Effector CD4-positive, alpha-beta T cell (primary cell): Measurements from ENCODE around the gene ETV6.

Experiments
- DNase-seq: peaks from one replicate; pipeline ENCODE4 v3.0.0-alpha.2; 2020

ETV6 gene

GRCh38 chr12:11722578-11723138 lies 73.2 kb downstream of the ETV6 start:
- DNase-seq: no peak

- DNase-seq: no peak
These were observed 74.5 kb downstream of the ETV6 start for GRCh38 chr12:11723993-11724392.

- DNase-seq: no peak
These were observed 75.4 kb downstream of the ETV6 start for GRCh38 chr12:11724888-11725311.

GRCh38 chr12:11725686-11726085 lies 76.2 kb downstream of the ETV6 start:
- no peak for DNase-seq

DNA sequence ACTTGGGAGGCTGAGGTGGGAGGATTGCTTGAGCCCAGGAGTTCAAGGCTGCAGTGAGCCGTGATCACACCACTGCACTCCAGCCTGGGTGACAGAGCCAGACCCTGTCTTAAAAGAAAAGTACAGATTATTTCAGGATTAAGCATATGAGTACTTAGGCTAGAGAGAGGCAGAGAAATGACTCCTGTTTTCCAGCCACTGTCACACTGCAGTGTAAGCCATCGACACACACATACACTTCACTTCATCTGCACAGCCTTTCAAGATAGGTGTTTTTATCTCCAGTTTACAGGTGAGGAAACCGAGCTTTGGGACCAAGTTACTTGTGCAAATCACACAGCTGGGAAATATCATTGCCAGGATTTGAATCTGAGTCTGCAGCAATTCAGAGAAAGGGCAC lies 77.2 kb downstream of the ETV6 start:
- no peak for DNase-seq

GRCh38 chr12:11727133-11727664 lies 77.7 kb downstream of the ETV6 start:
- DNase-seq: peak; percentile 14

- no peak for DNase-seq
These were observed 78.8 kb downstream of the ETV6 start for GRCh38 chr12:11728154-11728755.

DNA sequence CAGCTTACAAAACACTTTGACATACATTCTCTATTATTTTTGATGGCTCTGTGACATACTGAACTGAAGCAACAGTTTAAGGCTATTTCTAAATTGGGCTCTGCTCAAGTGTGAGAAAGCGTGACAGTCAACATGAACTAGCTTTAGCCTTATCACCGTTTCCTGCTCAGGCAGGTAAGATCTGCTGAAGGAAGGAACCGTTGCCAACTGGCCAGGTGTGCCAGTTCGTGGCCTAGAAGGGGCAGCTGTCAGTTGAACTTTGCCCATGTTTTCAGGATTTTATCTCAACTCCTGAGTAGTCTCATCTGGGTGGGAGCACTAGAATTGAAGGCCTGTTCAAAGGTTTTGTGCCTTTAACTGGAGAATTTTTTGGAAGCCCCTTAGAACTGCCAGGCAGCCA lies 79.5 kb downstream of the ETV6 start:
- DNase-seq: no peak

DNA sequence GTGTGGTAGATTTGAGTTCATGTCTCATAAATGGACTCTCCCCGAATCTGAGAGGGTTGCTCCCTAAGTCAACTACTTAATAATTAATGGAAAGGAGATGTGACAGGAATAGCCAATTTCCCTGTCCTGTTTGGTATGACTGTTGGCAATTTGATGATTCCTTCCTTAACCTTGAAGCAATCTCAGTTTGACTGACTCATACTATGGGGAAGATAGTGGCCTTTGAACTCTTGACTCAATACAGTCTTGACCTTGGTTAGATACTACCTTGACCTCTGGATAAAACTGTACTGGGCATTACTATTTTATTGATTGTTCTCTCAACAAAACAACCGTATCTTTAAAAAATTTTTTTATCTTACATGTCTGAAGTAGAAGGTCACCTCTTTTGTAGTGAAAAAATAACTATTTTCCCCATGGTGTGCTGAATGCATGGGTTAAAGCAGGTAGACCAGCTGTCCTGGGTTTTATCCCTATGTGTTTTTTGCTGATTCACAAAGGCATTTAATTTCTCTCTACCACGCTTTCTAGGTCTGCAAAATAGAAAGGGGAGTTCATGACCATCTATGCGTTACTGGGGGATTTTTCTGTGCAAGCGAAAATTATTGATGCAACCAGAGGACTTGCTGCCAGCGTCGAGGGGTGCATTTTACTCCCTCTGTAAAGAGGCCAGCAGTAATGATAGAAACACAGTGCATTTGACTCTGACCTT lies 80.1 kb downstream of the ETV6 start:
- no peak for DNase-seq

DNA sequence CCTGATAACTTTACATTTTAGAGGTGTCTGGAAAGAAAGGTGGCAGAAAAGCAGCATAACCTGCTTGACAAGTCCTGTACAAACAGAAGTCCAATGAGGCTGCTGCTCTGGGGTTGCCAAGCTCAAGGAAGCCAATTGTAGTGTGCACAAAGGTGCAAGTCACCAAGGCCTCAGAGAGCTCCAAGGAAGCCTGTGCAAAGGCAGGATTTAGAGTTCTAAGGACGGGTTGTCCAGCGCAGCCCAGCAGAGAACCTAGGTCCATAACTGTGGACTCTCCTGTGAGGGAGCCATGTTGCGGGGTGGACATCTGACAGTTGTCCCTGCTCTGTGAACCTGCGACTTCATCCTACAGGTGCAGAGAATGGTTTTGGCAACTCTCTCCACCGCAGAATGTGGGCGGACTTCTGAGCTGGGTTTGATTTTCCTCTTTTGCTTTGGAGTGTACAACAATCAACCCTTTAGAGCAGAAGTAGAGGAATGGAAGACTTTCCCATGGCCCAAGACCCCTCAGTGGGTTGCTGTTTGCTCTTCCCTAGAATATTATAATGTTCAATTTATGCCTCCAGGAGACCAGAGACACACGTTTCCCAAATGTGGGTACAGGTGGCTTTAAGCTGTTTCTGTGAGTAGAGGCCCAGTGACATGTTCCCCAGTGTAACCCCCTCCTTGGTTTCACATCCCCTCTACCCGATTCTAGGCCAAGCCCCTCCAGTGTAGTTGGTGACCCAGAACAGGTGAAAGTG lies 81.0 kb downstream of the ETV6 start:
- DNase-seq: no peak

- no peak for DNase-seq
These were observed 81.5 kb downstream of the ETV6 start for GRCh38 chr12:11731042-11731357.

GRCh38 chr12:11731455-11731854 lies 82.0 kb downstream of the ETV6 start:
- DNase-seq: no peak

DNA sequence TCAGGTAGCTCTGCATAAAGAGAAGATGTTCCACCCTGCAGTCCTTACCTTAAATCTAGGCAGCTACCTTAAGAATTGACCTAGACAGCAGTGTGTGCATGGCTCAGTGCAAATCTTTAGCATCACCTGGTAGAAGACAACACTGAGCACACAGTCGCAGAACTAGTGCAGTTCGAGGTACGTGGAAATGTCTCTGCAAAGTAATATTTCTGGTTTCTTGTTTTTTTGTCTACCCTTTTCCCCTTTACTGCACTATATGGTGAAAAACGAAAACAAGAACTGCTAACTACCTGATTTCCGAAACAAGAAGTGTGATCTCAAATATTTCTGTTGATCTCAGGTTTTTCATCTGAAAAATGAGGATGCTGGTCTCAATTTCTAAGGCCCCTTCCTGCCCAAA lies 82.5 kb downstream of the ETV6 start:
- DNase-seq: no peak

DNA sequence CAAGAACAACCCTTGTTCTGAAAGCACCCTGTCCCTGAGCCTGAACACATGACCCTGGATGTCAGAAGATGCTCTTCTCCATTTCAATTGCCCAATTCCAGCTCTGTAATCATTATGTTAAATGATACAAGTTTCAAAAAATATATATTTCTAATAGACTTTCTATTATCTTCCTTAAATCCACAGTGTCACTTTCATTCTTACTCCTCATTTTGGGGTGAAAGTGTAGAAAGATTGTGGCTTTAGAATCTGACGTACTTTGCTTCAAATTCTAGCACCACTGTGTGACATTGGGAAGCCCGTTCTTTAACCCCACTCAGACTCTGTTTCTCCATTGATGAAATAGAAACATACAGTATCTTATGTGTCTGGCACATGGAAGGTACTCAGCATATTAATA lies 83.2 kb downstream of the ETV6 start:
- DNase-seq: no peak

DNA sequence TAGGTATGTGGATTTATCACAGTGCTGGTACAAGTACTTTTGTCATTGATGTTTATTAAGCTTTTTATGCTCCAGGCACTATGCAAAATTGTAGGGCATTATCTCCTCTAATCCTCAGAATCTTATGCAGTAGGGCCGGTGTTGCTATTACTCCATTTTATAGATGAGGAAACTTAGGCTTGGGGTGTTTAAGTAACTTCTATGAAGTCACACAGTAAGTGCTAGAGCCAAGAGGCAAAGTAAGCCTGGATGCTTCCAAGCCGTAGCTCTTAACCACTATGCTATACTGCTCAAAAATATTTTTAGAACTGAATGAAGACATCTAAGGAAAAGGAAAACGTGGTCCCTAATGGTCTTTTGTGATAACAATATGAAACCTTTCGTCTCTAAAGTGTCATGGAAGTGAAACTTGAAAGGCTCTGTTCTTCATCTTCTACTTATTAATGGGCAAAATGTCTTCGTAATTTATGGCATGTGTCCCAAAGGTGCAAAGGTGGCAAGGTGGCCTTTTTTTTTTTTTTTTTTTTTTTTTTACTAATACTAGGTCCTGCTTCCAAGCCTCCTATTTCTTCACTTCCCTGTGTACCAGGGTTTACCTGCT lies 85.2 kb downstream of the ETV6 start:
- DNase-seq: no peak

- DNase-seq: no peak
These were observed 89.0 kb downstream of the ETV6 start for GRCh38 chr12:11738450-11738849.

DNA sequence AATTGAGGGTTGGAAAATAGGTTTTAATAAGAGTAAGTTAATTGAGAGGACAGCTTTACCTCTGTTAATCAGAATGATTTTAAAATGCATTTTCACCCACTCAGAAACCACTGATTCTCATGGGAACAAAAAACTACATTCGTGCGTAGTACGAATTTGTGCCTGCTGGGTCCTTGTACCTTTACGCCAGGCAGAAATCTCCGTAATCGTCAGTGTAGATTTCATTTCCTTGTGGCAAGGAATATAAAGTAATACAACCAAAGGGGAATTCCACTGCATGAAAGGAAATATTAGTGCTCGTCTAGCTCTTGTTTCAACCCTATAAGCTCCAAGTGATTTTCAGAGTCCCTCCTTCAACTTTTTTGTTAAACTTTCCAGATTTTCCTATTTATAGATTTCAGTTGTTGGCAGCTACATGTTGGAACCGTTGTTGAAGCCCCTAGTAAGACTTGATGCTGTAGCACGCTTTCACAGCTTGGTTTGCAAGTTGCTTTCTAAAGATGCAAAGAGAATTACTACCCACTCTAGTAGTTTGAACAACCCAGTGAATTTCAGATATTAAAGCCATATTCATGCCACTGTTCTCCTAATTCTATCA lies 90.6 kb downstream of the ETV6 start:
- DNase-seq: no peak

GRCh38 chr12:11741434-11742092 lies 92.1 kb downstream of the ETV6 start:
- no peak for DNase-seq

DNA sequence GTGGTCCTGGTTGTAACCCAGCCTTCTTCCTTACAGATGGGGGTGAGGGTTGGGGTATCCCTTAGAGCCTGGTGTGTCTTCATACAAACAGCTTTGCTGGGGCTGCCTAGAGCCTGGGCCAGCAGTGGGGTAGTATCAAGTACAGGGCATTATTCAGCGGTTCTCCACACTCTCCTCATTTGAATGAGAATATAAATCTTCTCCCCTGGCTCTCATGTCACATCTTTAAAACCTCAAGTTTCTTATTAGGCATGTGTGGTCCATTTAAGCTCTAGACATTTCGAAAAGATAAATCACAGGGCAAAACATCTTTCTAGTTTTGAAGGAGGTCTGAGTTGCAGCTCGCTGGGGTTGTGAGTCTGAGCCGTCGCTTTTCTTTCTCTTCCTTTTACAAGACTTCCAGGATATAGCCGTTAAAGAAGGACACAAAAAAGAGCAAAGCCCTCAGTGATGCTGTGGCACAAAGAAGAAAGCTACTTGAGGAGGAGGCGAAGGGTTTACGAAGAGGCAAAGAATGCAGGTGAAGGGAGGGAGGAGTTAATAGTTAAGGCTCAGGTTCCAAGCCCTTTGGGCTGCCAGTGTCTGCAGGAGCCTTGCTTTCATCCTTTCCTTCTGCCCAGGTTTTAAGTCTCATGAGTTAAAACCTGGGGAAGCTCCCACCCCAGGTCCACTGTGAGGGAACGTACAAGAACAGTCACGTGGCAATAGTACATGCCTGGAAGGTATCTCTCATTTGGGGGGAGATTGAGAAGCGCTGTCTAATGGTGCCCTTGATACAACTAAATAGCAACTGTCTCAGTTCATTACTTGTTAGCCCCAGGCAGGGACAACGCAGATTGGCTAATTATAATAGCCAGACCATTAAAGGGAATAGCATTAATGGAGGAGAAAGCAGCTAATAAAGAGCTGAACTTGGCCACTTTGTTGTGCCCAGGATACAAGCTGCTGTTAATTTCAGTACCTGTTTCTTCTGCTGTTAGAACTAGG lies 94.2 kb downstream of the ETV6 start:
- DNase-seq: no peak

DNA sequence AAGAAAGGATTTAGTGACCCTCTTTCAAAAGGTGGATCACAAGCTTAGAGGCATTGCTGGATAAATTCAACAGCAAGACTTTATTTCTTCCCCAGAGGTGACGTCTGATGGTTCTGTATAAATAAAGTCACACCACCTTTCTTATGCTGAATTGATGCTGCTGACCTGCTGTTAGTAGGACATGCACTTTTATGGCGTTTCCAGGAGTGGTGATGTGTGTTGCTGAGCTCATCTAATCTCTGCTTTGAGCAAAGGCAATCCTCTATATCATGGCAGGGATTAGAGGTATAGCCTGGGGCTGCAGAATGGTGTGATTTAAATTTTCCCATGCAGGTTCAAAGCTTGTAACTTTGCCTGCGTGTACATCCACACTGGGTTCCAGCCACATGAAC lies 94.9 kb downstream of the ETV6 start:
- no peak for DNase-seq

DNA sequence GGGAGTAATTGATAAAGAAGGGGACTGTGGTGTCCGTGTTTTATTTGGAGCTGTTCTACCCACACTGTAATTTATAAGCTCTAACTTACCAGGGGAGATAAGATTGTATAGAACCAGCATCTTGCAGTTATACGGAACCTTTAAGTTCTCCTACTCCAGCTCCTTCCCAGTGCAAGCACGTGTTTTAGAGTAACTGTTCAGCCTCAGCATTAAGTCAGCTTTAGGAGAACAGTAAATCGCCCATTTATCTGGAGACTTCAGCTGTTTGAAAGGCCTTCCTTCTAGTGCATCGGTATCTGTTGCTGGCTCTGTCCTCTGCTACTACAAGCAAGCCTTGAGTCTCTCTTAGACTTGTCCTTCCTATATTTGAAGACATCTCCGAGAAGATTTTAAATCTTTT lies 95.6 kb downstream of the ETV6 start:
- no peak for DNase-seq
